HG02852 (cell line): ENCODE measurements around the gene TINAGL1.
"Not testable (repeated sequence)": the region's sequence is repeated elsewhere in the genome, so short reads cannot be mapped to it uniquely, and the experiment has no call there.

Source experiments
- ATAC-seq: cut with Tn5 transposase; IDR thresholded peaks from one replicate; pipeline ENCODE4 v1.9.1; 2021; ENCODE audit warnings: mild to moderate bottlenecking, moderate library complexity; ENCODE audit not compliant: unreplicated experiment

The TINAGL1 gene

GRCh38 chr1:31583995-31584868 lies 7.9 kb downstream of the TINAGL1 start:
- no peak for ATAC-seq

- ATAC-seq, result no peak
Measured at GRCh38 chr1:31584869-31585735, 8.8 kb downstream of the TINAGL1 start.

GRCh38 chr1:31585736-31586365 lies 9.5 kb downstream of the TINAGL1 start:
- no peak for ATAC-seq

- ATAC-seq, result no peak
Measured at GRCh38 chr1:31586376-31587327, 10.3 kb downstream of the TINAGL1 start.

GRCh38 chr1:31587328-31587699 lies 11.0 kb downstream of the TINAGL1 start:
- ATAC-seq, result not testable (repeated sequence)

GRCh38 chr1:31587720-31588423 lies 11.6 kb downstream of the TINAGL1 start:
- ATAC-seq, result no peak

- ATAC-seq, result no peak
Measured at GRCh38 chr1:31588751-31589515, 12.6 kb downstream of the TINAGL1 start.

- ATAC-seq, result no peak
Measured at GRCh38 chr1:31591425-31592093, 15.2 kb downstream of the TINAGL1 start.

- no peak for ATAC-seq
Measured at GRCh38 chr1:31592132-31592531, 15.8 kb downstream of the TINAGL1 start.

GRCh38 chr1:31593136-31593665 lies 16.9 kb downstream of the TINAGL1 start:
- no peak for ATAC-seq

GRCh38 chr1:31593770-31594632 lies 17.7 kb downstream of the TINAGL1 start:
- no peak for ATAC-seq

GRCh38 chr1:31595836-31596736 lies 19.8 kb downstream of the TINAGL1 start:
- ATAC-seq, result no peak

GRCh38 chr1:31596737-31597097 lies 20.4 kb downstream of the TINAGL1 start:
- no peak for ATAC-seq

- ATAC-seq, result no peak
Measured at GRCh38 chr1:31598980-31599379, 22.7 kb downstream of the TINAGL1 start.

GRCh38 chr1:31600641-31601040 lies 24.3 kb downstream of the TINAGL1 start:
- ATAC-seq, result no peak

GRCh38 chr1:31602081-31602480 lies 25.8 kb downstream of the TINAGL1 start:
- ATAC-seq, result no peak
